GM19468 (cell line): ENCODE measurements around the gene PAX5.

Experiments used
- ATAC-seq: cut with Tn5 transposase; IDR thresholded peaks from one replicate; pipeline ENCODE4 v1.9.1; 2021; ENCODE audit warnings: mild to moderate bottlenecking, moderate library complexity, moderate number of reproducible peaks; ENCODE audit not compliant: unreplicated experiment; ENCODE audit errors: extremely low read depth

PAX5 gene

DNA sequence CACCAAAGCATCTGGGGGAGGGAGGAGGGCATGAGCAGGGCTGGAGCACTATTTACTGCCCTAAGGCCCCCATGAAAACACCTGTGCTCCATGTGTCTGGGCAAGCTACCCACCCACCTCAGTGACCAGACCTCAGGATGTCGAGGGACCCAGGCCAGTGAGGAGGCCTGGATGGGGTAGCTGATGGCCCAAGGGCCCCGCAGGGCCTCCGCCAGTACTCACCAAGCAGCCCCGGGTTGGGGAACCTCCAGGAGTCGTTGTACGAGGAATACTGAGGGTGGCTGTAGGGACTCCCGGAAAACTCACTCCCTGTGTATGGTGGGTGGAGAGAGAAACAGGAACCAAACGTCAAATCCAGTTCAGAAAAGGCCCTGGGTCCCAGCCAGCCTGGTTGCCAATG, 187.4 kb downstream of the PAX5 start:
- ATAC-seq: no peak

DNA sequence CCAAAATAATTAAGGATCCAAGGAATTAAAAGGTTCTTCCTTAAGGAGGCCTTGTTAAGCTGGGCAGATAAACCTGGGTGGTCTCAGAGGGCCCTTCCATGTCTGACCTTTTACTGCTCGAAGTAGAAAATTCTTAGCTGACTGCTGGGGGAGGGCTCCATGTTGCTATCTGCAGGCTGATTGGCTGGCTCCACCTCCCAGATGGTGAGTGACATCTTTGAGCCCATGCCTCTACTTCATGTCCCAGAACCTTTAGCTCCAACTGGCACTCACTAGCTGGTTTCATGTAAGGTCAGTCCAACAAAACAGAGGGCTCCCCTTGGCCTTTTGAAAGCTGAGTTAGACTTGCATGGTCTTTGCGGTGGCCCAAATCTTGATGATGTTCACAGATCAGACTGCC, 188.2 kb downstream of the PAX5 start:
- no peak for ATAC-seq

DNA sequence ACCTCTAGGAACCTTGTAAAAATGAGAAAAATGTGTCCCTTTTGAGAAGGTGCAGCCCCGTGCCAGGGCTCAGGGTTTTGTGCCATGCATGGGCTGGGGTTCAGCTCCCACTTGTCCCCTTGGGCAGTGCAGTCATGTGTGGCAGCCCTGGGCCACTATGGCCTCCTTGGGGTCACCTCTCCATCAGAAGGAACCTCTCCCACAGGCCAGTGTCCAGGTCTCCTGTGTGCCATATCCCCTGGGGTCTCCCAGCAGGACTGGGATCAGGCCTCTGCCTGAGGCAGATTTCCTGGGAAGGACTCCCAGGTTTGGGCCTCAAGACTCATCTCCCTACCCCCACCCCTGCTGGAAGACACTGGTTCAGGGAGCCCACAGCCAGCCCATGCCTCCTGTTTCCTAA, 189.1 kb downstream of the PAX5 start:
- no peak for ATAC-seq

DNA sequence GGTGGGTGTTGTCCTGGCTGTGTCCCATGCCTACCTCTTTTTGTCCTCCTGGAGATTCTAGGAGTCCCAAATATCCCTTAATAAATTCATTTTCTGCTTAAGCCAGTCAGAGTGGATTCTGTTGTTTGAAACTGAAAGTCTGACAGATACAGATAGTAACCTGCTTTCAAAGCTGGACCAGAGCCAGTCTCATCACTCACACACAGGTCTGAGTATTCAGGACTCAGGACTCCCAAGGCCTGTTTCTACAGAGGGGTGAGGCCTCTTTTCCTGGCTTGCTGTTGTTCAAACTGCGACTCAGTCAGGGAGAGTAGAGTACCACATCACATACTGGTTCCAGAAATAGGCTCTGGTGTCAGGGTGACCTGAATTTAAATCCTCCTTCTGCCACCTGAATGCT, 190.1 kb downstream of the PAX5 start:
- ATAC-seq: no peak

DNA sequence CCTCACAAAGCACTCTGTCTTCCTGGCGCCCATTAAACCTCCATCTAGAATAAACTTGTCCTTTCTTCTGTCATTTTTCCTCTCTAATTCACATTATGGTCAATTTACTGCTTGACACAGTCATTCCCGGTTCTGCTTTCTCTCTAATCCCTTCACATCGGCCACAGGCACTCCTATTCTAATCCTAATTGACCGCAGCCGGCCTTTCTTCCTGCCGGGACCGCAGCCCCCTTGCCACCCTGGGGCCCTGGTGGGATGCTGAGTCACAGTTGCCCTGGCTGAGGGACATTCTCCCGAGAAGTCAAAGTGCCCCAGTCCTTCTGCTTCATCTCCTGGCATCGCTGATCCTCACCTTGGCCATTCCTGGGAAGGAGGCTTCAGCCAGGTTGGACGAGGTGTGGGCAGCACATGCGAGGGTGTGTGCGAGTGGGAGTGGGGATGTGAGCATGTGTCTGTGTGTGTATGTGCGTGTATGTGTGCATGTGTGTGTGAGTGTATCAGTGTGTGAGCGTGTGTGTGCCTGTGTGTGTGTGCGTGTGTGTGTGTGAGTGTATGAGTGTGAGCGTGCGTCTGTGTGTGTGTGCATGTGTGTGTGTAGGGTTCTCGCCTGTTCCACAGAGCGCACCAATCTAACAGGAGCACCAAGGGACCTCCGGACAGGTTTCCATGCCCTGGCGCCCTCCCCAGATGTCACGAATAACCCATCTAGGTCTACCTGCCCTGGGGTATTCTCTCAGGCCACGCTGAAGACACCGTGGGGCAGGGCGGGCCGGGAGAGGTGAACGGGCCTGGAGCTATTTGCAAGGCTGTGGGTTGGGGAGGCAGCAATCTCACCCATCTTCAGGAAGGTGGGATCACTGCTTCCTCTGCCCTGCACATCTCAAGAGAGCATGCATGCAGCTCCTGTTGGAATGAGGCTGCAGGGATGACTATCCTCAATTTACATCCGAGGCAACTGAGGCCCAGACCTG, 191.2 kb downstream of the PAX5 start:
- ATAC-seq: no peak

DNA sequence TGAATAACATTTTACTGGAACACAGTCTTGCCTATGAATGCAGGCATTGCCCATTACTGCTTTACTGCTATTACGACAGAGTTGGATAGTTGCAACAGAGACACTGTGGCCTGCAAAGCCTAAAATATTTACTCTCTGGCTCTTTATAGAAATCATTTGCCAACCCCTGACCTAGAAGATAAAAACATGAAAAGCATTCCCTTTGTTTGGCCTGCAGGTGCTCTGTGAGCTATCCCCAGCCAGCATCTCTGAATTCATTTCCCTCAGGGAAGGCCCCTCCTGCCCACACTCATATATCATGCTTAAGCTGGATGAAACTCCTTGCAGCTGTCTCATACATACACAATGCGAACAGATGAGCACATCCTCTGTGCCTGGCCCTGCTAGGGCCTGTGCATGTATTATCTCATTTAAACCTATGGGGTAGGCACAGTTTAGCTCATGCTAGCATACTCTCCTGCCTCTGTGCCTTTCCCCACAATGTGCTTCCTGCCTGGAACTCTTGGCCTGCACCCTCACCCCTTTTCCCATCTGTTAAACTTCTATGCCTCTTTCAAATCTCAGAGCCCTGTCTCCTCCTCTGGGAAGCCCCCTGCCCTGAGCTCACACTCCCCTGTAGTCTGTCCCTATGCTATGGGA, 193.1 kb downstream of the PAX5 start:
- ATAC-seq: no peak

DNA sequence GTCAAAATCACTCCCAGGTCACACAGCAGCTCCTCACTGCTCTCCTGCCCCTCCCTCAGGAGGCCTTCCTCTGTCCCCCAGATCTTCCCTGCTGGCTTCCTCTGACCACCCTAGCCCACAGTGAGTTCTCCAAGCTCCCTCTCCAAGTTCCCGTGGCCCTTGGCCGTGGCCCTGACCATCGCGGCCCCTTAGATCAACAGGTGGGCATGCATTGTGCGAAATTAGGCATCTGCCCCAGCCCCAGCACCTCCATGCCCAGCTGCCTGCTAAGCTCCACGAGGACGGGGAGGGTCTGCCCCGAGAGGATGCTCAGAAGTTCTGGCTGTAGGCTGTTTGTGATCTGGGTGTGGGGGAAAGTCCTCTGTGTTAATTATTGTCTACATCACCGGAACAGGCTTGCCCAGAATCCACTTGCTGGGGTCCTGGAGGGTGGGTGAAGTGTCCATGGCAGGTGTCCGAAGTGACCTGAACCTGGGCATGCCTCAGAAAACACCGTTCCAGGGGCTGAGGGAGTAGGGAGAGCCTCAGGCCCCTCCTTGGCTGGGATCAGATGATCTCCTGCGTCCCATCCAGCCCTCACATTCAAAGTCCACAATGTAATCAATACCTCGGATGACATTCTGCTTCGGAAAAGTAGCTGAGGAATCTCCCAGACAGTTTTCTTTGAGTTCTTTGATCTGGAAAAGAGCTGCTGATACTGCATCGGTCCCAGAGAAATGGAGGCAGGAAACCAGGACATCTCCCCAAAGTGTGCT, 194.8 kb downstream of the PAX5 start:
- no peak for ATAC-seq

DNA sequence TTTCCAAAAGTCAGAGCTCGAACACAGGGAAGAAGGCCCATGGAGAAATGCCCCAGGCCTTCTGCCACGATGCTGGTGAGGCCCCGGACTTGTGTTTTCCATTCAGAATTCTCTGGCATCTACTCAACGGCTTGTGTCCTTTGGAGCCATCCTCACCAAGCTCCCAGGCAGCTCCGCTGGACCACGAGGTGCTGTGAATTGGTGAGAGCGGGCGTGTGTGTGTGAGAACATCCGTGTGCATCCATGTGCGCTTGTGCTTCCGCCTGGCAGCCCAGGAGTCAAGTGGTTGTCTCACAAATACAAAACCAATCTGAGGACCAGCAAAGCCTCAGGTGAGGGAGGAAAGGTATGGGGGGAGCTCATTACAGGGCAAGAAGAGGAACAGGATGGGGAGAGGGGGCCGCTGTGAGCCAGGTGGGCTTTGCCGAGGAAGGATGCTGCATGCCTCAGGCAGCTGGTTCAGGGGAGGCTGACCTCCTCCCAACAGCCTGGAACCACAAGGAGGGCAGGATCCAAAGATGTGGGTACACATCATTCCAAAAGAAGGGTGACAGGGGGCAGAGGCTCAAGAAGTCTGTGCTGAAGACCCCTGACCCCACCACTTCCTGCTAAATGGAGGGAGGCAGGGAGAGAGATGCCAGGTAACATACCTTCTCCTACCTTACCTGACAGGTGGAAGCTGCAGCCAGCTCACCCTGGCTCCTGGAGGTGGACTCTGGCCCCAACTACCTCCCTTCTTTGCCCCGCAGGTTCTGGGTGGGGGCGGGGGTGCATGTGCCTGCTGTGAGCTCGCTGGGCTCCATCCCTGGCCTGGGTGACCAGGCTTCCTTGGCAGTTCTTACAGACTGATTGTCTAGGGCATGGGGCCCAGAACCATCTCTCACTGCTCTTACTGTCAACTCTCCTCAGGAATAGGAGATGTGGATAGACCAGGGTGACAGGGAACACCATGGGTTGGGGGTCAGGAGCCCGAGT, 196.3 kb downstream of the PAX5 start:
- ATAC-seq: no peak

DNA sequence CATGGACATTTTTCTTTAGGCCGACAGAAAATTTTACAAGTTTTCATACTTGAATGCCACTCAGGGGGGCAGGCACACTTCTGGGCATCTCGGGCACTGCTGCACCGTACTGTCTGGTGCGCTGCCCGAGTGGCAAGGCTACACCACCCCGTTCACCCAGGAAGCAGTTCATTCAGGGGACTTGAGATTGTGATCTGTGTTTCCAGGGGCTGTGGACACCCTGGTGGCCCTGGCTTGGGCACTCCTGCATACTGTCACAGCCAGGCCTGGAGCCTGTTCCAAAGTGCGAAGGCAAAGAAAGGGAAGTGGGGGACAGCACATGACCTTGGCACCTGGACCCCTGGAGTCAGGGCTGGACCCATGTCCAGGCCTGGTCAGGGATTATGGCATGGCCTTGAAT, 197.6 kb downstream of the PAX5 start:
- no peak for ATAC-seq

DNA sequence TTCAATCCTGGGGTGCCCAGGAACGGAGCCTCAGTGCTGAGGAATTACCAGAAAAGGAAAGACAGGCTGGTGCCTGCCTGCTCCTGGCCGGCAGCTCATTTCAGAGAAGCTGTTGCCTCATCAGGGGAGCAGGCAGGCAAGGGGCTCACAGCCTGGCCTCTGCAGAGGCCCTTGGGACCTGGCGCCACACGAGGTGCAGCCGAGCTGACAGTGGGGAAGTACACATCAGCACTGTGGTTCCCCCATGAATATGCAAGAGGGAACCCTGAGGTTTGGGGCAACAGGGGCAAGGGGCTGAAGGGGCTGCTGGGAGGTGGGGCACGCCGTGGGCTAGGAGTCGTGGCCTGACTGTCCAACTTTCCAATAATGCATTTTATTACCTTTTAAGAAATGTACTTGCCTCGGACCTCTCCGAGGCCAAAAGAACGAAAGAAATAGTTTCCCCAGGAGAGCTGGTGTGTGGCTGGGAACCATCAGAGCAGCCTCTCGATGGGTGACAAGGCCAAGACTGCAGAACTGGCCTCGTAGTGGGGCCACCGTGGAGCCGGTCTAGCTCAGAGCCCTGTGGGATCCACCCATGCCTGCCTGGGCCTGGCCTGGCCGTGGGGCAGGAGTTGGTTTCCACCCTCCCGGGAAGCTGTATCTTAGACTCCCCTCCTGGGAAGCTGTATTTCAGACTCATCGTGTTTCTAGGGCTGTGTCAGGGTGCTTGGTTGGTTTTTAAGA, 198.6 kb downstream of the PAX5 start:
- ATAC-seq: no peak

DNA sequence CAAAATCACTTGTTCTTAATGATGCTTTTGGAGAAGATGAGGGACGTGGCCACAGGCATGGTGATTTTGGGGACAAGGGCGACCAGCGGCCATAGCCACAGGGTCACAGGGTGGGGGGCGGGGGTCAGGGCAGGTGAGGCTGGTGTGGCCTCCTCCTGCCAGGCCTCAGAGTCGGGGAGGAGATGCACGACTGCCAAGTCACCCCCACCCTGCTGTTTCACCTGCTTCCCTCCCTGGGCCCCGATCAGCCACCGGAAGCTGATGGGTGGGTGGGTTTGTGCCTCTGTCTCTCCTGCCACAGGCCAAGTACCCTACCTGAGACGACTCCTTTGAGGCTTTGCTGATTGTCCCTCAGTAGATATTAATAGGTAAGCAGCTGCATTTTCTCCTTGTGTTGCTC, 199.3 kb downstream of the PAX5 start:
- ATAC-seq: no peak

DNA sequence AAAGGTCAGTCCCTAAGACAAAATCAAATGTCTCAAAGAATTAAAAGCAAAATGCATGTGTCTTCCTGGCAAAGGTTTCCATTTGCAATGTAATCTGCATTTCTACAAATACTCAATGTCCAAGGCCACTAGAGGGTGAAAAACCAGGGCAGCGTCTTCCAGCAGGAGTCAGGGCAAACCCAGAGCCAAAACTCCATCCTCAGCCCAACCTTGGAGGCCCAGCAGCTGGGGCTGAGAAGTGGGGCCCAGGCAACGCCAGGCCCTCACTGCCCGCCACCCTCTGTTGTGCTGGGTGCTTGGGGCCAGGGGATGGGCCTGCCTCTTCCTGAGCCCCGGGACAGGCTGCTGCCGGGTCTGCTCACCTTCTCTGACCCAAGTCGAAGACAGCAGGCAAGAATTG, 200.1 kb downstream of the PAX5 start:
- no peak for ATAC-seq

DNA sequence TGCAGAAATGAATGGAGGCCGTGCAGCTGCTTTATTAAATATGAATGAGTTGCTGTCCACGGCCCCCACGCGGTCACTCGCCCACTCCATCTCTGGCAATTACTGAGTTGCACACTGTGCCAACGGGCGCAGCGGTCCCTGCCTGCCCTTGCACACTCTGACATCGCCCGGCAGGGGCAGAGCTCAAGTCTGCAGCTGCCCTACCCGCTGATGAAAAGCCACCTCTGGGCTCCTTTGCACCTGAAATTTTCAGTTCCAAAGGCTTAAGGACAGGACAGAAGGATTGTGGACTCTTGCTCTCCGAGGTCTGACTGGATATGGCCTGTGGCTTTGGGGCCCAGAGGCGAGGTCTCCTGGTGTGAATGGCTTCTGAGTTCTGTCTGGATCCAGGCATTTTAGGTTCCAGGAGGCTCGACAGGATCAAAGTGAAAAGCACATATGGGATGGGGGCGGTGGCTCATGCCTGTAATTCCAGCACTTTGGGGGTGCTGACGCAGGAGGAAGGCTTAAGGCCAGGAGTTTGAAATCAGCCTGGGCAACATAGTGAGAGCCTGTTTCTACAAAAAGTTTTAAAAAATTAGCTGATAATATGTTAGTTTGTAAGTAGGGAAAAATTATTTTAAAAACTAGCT, 201.8 kb downstream of the PAX5 start:
- no peak for ATAC-seq

DNA sequence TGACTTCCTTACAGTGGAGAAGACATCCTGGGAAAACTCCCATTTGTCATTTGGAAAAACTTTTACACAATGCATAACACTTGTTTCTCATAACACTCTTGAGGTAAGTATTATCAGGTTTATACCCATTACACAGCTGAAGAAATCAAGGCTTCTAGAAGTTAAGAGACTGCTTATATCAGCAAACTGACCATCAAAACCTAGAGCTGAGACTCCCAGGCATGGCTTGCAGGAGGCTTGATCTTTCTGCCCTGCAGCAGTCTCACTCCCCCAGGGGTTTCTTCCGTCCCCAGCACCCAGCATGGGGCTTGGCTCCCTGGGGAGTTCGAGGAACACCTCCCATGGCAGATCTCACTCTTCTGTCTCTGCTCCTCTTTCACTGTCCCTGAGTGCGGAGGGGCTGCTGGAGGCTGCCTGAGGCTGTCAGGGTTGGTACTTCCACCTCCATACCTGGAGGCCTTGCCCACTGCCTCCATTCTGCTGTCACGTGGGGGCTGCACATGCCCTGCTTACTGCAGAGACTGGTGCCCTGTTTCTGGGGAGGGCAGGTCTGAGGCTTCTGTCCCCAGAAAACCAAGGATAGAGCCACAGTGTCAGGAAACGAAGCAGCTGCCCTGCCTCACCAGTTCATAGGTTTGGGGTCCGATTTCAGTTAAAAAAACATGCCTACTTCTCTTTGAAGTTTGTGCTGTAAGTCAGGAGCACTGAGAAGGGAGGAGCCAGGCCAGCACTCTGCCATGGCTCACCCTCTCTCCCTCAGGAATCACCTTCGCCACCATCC, 202.5 kb downstream of the PAX5 start:
- ATAC-seq: no peak

DNA sequence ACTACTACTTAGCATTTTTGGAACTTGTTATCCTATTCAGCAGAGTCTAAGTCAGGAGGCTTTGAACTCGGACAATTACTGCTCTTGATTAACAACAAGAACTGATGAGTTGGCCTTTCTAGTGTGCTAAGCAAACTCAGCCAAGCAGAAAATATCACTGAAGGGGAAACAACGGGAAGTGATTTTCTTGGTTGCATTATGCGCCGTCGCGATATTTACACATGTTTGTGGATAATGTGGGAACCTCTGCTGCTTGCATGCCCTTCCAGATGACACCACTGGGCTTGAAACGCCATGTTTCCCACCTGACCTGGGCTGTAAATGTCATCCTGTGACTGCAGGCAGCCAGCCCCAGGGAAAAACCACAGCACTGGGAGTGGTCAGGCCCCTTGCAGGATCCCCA, 205.5 kb downstream of the PAX5 start:
- ATAC-seq: no peak

DNA sequence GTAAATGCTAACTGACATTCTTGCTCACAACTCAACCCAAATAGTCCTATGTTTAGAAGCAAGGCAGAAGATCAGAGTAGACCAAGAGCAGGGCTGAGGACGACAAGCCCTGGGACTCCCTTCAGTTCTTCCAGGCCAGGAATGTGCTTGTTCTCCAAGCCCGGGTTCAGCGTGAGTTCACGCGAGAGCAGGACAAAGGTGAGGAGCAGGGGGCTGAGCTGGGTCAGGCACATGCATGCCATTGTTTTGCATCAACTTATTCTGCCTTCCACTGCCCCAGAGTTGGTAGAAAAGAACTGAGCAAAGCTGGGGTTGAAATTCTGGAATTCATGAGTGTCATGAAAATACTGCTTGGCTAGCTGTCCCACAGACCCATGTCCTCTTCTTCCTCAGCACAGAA, 206.5 kb downstream of the PAX5 start:
- ATAC-seq: no peak

DNA sequence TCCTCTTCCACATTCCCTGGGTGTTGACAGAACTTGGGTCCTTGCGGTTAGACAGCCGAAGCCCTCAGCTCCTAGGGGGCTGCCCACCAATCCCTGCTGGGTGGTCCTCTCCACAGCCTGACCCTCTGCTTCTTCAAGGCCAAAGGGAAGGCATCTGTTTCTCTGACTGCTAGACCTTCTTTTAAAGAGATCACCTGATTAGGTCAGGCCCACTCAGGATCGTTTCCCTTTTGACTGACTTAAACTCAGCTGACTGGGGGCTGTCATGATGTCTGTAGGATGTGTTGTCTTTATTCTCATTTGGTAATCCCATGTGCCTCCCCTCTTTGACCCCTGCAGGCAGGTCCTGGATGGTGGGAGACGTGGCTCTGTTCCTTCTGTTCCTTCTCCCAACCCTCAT, 207.5 kb downstream of the PAX5 start:
- ATAC-seq: no peak

DNA sequence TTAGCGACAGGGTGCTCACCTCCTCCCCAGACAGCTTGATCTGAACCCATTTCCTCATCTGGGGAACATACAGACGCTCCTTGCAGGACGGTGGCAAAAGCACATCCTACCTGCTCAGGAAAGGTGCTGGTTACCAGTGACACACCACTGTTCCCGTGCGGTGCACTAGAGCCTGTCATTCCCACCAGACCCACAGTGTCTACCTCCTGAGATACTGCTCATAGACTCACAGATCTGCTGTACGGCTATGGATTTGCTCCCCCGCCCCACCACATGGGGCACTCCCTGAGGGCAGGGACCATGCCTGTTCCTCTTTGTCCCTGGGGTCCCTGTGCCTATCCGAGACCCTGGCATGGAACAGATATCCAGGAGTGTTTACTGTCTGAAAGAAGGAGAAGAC, 208.9 kb downstream of the PAX5 start:
- no peak for ATAC-seq
